Lower leg skin (tissue), 3 donors: ENCODE results near the gene TTC34.

Experiments
- CTCF ChIP-seq, 3 donors: fragments of 450-650 bp; IDR thresholded peaks; one replicate each; pipeline ENCODE4 v1.5.1; 2016; ENCODE audit warnings: antibody characterized with exemption in 3 of 3, mild to moderate bottlenecking in 3 of 3, moderate library complexity in 2 of 3
- POLR2A ChIP-seq, 2 donors: fragments of 450-650 bp; IDR thresholded peaks; one replicate each; pipeline ENCODE4 v1.6.1; 2016 to 2017; ENCODE audit warnings: antibody characterized with exemption in 2 of 2, mild to moderate bottlenecking in 1 of 2, moderate library complexity in 1 of 2

- TF ChIP-seq CTCF (IDR thresholded peaks at IDR 0.05) (no peak), POLR2A (IDR thresholded peaks at IDR 0.05) (no peak)
Measured at GRCh38 chr1:2803086-2803930, 1.8 kb upstream of the TTC34 start.
